Anterior cingulate cortex (tissue), 58 donors: ENCODE results near the gene NXPH3.

Source experiments
- DNase-seq, 58 donors: peaks; one replicate each; lab custom pipeline; 2025; lab: John Stamatoyannopoulos, UW

The NXPH3 gene

GRCh38 chr17:49616601-49617131 is 41.0 kb downstream of the NXPH3 start:
- DNase-seq: peak in 30 of 58 donors; percentile 3 to 77 (median 25)

- DNase-seq: no peak
Observed at GRCh38 chr17:49618028-49618611, 42.4 kb downstream of the NXPH3 start.

GRCh38 chr17:49621420-49621819 is 45.7 kb downstream of the NXPH3 start:
- no peak for DNase-seq

- DNase-seq: no peak
Observed at GRCh38 chr17:49621946-49622529, 46.4 kb downstream of the NXPH3 start.

- DNase-seq: peak in 13 of 58 donors; percentile 0 to 46 (median 13)
Observed at GRCh38 chr17:49624896-49625295, 49.2 kb downstream of the NXPH3 start.

- no peak for DNase-seq
Observed at GRCh38 chr17:49629447-49629846, 53.8 kb downstream of the NXPH3 start.

GRCh38 chr17:49630113-49630900 is 54.6 kb downstream of the NXPH3 start:
- no peak for DNase-seq

GRCh38 chr17:49631496-49631895 is 55.8 kb downstream of the NXPH3 start:
- no peak for DNase-seq
